GM18861 (cell line): ENCODE data around the gene BTG2.
A peak's percentile ranks its signal among the peaks of the same experiment; 100 is the strongest.

Source experiments
- ATAC-seq: cut with Tn5 transposase; IDR thresholded peaks from one replicate; pipeline ENCODE4 v1.9.1; 2021; ENCODE audit not compliant: unreplicated experiment

BTG2 gene

GRCh38 chr1:203276408-203276807 lies 28.9 kb upstream of the BTG2 start:
- ATAC-seq: no peak

DNA sequence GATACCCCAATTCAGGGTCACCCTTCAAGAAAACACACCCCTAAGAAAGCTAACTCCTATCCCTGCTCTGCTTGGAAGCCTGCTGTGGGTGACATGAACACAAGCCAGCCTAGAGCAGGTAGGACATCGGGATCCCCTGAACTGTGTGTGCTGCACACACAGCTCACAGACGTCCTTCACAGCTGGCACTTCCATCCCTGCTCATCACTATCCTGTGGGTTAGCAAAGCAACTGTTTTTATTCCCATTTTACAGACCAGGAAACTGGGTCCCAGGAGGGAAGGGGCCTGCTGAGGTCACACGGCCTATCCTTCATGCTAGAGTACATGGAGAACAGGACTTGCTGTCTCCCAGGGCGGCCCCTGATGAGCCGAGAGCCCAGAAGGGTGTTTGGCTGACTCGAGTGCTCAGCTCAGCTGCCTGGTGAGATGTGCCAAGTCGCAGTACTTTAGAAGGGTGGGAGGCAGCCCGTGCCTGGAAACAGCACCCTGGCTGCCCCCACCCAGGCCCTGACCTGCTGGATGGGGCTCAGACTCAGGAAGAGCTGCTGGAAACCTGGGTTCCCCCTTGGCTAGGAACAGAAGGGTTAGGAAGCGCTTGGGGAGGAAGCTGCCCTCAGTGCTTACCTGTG lies 28.3 kb upstream of the BTG2 start:
- ATAC-seq: no peak

DNA sequence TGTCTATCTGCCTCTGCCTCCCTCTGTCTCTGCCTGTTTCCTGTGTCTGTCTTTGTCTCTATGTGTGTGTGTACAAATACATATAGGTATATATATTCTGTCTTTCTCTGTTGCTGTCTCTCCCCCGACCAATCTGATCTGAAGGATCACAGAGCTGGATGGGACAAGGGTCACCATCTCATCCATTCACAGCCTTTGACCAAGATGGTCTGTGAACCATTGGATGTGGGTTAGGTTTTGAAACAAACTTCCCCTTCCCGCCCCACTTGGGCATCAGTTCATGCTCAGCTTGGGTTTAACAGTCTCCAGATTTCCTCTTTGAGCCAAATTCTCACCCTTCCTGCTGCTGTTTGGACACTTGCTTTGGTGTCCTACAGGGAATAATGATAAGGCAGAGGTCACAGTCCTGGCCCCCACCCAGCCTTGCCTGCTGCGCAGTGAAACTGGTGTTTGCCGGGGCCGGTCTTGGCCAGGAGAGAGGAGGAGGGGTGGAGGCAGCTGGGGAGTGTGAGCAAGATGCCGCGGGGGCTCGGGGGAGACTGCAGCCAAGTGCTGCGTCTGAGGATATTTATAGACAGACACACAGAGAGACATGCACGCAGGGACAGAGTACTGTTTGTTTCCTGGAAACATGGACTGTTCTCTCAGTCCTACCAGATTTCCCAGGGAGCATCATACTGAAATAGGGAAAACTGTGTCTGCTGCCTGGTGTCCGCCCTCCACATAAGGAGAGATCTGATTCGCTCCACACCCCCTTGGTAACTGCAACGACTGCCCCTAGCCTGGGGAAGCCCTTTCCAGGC lies 27.0 kb upstream of the BTG2 start:
- no peak for ATAC-seq

DNA sequence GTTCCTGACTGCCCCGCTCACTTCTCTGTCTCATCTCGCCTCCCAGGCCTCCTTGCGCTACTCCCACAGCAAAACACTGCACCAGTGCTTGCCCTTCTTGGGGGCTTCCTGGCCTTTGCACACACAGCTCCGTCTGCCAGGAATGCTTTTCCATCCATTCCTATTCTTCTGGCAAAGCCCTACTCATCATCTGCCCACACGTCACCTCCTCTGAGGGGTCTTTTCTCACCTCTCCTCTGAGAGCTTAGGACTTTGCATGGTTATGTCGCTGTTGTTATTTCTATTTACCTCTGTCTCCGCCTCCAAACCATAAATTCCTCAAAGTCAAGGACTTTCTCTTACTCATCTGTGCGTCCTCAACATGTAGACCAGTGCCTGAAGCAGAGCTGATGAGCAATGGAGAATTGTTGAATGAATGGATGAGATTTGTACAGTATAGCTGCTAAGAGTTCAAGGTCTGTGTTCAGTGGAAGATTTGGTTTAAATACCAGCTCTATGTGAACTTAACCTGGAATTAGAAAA lies 26.4 kb upstream of the BTG2 start:
- ATAC-seq: no peak

DNA sequence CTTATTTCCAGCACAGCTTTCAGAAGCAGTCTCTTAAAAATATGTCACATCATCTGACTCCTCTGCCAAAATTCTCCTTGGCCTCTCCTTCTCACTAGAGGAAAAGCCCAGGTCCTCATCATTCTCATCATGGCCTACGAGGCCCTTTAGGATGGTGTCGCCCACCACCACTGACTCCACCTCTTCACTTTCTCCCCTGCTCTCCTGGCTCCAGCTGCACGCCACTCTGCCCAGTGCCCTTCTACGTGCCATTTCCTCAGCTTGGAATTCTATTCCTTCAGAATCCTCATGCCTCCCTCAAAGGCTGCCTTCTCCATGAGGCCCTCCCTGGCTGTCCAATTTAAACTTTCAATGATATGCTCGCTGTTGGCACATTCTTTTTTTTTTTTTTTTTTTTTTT lies 25.3 kb upstream of the BTG2 start:
- no peak for ATAC-seq

GRCh38 chr1:203281033-203281432 lies 24.3 kb upstream of the BTG2 start:
- no peak for ATAC-seq

DNA sequence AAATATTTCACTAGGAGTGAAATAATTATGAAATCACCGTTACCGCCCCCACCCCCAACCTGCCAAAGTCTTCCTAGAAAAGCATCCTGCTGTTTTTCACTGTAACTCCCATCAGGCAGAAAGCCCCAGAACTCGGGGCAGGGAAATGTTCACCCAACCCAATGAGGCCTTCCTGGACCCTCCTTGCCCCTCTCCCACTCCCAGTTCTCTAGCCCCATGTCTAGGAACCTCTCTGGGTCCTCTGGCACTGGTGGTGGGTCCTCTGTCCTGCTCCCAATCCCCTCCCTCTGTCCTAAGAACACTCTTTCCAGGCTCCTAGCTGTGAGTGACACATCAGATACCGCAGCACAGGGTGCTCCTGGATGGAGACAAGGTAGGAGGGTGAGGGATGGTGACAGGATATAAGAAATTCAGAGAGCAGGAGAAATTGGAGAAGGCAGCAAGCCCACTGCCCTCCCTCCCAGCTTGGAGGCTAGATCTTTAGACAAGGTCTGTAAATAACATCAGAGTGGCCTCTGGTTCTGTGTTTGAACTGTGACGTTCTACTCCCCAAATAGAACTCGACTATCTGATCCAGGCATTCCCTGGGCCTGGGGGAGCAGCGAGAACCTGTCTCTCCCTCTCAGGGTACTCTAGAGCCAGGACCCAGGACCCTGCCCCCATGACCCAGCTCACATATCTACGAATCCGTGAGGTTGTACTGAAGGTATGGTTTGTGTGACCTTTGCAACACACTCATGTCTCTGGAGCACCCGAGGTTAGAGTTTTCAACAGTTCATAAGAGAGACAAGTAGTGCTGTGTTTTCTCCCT lies 23.3 kb upstream of the BTG2 start:
- no peak for ATAC-seq

DNA sequence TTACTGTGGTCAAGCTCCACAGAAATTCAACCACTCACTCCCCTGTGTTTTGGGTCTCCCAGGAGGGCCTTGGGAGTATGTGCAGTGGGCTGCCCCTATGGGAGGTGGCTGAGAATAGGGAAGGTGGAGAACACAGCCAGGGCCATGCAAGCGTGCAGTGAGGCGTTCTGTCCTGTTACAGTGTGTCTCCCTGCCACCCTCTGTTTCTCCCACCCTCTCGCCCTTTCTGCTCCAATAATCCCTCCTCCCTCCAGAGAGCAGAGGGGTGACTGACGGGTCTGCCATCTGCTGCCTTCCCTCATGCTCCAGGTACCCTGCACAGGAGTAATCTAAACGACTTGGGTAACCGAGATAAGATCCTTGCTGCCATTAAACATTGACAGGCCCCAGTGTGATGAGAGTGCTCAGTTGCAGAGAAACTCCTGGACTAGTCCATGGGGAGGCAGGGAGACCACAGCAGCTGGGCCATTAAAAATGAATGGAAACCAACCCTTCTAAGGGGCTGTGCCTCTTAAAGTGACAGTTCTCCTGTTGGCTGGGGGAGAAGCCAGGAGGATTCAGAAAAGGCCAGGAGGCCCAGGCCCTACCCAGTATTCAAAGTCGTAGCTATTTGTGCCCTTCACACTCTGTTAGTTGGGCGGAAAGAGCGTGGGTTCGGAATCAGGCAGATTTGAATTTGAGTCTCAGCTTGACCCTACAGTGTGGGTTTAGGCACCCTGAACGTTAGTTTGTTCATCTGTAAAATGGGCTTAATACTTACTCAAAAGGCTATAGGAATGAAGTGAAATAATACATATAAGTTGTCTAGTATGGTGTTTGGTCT lies 22.4 kb upstream of the BTG2 start:
- peak; percentile 24 for ATAC-seq

DNA sequence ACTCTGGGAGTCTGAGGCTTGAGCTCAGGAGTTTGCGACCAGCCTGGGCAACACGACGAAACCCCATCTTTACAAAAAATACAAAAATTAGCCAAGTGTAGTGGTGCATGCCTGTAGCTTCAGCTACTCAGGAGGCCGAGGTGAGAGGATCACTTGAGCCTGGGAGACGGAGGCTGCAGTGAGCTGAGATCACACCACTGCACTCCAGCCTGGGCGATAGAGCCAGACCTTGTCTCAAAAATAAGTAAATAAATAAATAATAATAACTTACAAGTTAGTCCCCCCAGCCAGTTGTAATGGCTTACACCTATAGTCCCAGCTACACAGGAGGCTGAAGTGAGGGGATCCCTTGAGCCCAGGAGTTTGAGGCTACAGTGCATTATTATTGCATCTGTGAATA lies 21.7 kb upstream of the BTG2 start:
- ATAC-seq: no peak

GRCh38 chr1:203284411-203285123 lies 20.8 kb upstream of the BTG2 start:
- ATAC-seq: no peak

GRCh38 chr1:203286161-203286984 lies 18.9 kb upstream of the BTG2 start:
- ATAC-seq: no peak

GRCh38 chr1:203287109-203287893 lies 18.0 kb upstream of the BTG2 start:
- peak; percentile 31 for ATAC-seq

- ATAC-seq: no peak
These were observed 17.4 kb upstream of the BTG2 start for GRCh38 chr1:203287898-203288297.

GRCh38 chr1:203288400-203288799 lies 16.9 kb upstream of the BTG2 start:
- ATAC-seq: no peak

GRCh38 chr1:203289281-203289981 lies 15.9 kb upstream of the BTG2 start:
- ATAC-seq: peak; percentile 40

- no peak for ATAC-seq
These were observed 15.4 kb upstream of the BTG2 start for GRCh38 chr1:203289982-203290260.

DNA sequence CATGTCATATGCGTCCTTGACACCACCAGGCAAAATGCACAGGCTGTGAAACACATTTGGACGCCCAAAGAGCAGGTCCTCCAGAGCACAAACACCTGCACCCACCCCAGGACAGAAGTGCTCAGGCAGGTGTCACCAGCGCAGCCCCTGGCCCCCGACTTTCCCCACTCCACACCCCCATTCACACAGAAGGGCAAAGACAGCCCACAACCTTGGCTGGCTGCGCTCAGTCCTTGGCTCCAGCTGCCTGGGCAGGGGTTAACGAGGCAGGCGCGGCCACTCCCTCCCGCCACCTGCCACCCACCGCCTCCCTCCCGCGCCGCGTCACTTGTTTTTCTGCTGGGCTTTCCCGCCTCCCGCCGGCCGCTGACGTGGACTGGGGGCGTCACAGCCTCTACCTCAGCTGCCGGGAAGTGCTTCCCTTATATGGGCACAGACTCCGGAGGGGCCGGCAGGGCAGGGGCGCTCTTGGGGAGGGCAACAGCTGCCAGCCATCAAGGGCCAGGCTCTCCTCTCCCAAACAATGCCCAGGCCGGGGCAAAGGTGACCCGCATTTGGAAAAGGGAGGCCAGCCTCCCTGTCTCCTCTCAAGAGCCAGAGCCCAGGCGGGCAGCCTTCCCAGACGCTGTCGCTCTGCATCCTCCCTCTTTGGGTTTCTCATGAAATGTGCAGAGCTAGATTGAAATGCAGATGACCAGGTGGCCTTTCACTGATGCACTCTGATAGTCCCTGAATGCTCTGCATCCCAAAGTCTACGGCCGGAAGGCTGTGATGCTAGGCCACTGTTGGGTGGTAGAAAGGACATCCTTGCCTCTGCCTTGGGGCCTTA lies 14.8 kb upstream of the BTG2 start:
- peak; percentile 34 for ATAC-seq
